ENCODE results near the gene NCOR1. TPM values are rescaled to one million over a fixed set of nuclear protein-coding genes. Genes with fewer than 3 reads are reported as not detected.
"Not testable (repeated sequence)": the region's sequence is repeated elsewhere in the genome, so short reads cannot be mapped to it uniquely, and the experiment has no call there.

The NCOR1 gene
- total RNA-seq, 1 donor from 2014 or later: 152 TPM

GRCh38 chr17:16189791-16190348 is 25.5 kb downstream of the NCOR1 start:
- H3K4me3 Mint-ChIP-seq (ENCODE audit: unreplicated experiment): no peak overlapping the region
- no peaks in the 10 kb centered on the region for H3K27me3 Mint-ChIP-seq (ENCODE audit: unreplicated experiment)
- DNase-seq: no peak
- no peaks in the 10 kb centered on the region for H3K4me1 Mint-ChIP-seq (ENCODE audit: low read depth, unreplicated experiment)
- no peaks in the 10 kb centered on the region for H3K36me3 Mint-ChIP-seq (ENCODE audit: unreplicated experiment)
- peaks cover 2% of the 10 kb centered on the region for H3K9me3 Mint-ChIP-seq (ENCODE audit: unreplicated experiment)
- TF ChIP-seq CTCF (IDR thresholded peaks at IDR 0.05; ENCODE audit: partially characterized antibody, unreplicated experiment): no peak
- H3K27ac Mint-ChIP-seq (ENCODE audit: unreplicated experiment): no peak overlapping the region

GRCh38 chr17:16187642-16188041 is 27.7 kb downstream of the NCOR1 start:
- H3K36me3 Mint-ChIP-seq (ENCODE audit: unreplicated experiment): no peaks in the 10 kb centered on the region
- no peaks in the 10 kb centered on the region for H3K27me3 Mint-ChIP-seq (ENCODE audit: unreplicated experiment)
- peaks cover under 1% of the 10 kb centered on the region for H3K9me3 Mint-ChIP-seq (ENCODE audit: unreplicated experiment)
- no peak overlapping the region for H3K4me3 Mint-ChIP-seq (ENCODE audit: unreplicated experiment)
- H3K27ac Mint-ChIP-seq (ENCODE audit: unreplicated experiment): no peak overlapping the region
- no peak for TF ChIP-seq CTCF (IDR thresholded peaks at IDR 0.05; ENCODE audit: partially characterized antibody, unreplicated experiment)
- DNase-seq: no peak
- H3K4me1 Mint-ChIP-seq (ENCODE audit: low read depth, unreplicated experiment): no peaks in the 10 kb centered on the region

- Mint-ChIP-seq H3K4me1 (ENCODE audit: low read depth, unreplicated experiment) (no peaks in the 10 kb centered on the region), H3K27me3 (ENCODE audit: unreplicated experiment) (no peaks in the 10 kb centered on the region), H3K4me3 (ENCODE audit: unreplicated experiment) (no peak overlapping the region), H3K9me3 (ENCODE audit: unreplicated experiment) (peaks cover 2% of the 10 kb centered on the region), H3K36me3 (ENCODE audit: unreplicated experiment) (peaks cover 7% of the 10 kb centered on the region), H3K27ac (ENCODE audit: unreplicated experiment) (no peak overlapping the region)
- DNase-seq: no peak
- no peak for TF ChIP-seq CTCF (IDR thresholded peaks at IDR 0.05; ENCODE audit: partially characterized antibody, unreplicated experiment)
Observed at GRCh38 chr17:16181581-16181980, 33.8 kb downstream of the NCOR1 start.

GRCh38 chr17:16178836-16179235 is 36.5 kb downstream of the NCOR1 start:
- Mint-ChIP-seq H3K27me3 (ENCODE audit: unreplicated experiment) (no peaks in the 10 kb centered on the region), H3K27ac (ENCODE audit: unreplicated experiment) (no peak overlapping the region), H3K4me3 (ENCODE audit: unreplicated experiment) (no peak overlapping the region), H3K9me3 (ENCODE audit: unreplicated experiment) (peaks cover 2% of the 10 kb centered on the region), H3K36me3 (ENCODE audit: unreplicated experiment) (peaks cover 7% of the 10 kb centered on the region), H3K4me1 (ENCODE audit: low read depth, unreplicated experiment) (no peaks in the 10 kb centered on the region)
- TF ChIP-seq CTCF (IDR thresholded peaks at IDR 0.05; ENCODE audit: partially characterized antibody, unreplicated experiment): no peak
- no peak for DNase-seq

GRCh38 chr17:16171613-16172012 is 43.7 kb downstream of the NCOR1 start:
- no peaks in the 10 kb centered on the region for H3K9me3 Mint-ChIP-seq (ENCODE audit: unreplicated experiment)
- H3K27ac Mint-ChIP-seq (ENCODE audit: unreplicated experiment): no peak overlapping the region
- no peaks in the 10 kb centered on the region for H3K27me3 Mint-ChIP-seq (ENCODE audit: unreplicated experiment)
- H3K4me1 Mint-ChIP-seq (ENCODE audit: low read depth, unreplicated experiment): no peaks in the 10 kb centered on the region
- H3K4me3 Mint-ChIP-seq (ENCODE audit: unreplicated experiment): no peak overlapping the region
- no peaks in the 10 kb centered on the region for H3K36me3 Mint-ChIP-seq (ENCODE audit: unreplicated experiment)
- no peak for TF ChIP-seq CTCF (IDR thresholded peaks at IDR 0.05; ENCODE audit: partially characterized antibody, unreplicated experiment)
- no peak for DNase-seq

- DNase-seq; H3K9me3 Mint-ChIP-seq (ENCODE audit: unreplicated experiment); H3K4me3 Mint-ChIP-seq (ENCODE audit: unreplicated experiment); H3K4me1 Mint-ChIP-seq (ENCODE audit: low read depth, unreplicated experiment); H3K27ac Mint-ChIP-seq (ENCODE audit: unreplicated experiment); H3K36me3 Mint-ChIP-seq (ENCODE audit: unreplicated experiment); H3K27me3 Mint-ChIP-seq (ENCODE audit: unreplicated experiment): not testable (repeated sequence)
Observed at GRCh38 chr17:16166766-16167165, 48.6 kb downstream of the NCOR1 start.

Measured in glutamatergic neuron (in vitro differentiated cells).